Measurements from ENCODE around the gene TNIK. TPM values are rescaled to one million over a fixed set of nuclear protein-coding genes. Genes with fewer than 3 reads are reported as not detected.

Gene TNIK
- total RNA-seq, 1 experiment from 2014 or later = not detected

- Histone ChIP-seq H3K27ac (ENCODE audit: low read length) (no peak overlapping the region), H3K4me2 (ENCODE audit: low read depth, low read length, poor library complexity, severe bottlenecking) (no peak overlapping the region), H3K36me3 (ENCODE audit: insufficient read depth, low read length) (no peaks in the 10 kb centered on the region), H3K9ac (ENCODE audit: low read length) (no peak overlapping the region), H3K4me3 (ENCODE audit: low read length) (no peak overlapping the region), H3K27me3 (ENCODE audit: low read length) (no peaks in the 10 kb centered on the region), H4K20me1 (ENCODE audit: insufficient read depth, low read depth, low read length) (no peaks in the 10 kb centered on the region), H2AFZ (ENCODE audit: low read length) (no peak overlapping the region), H3K79me2 (ENCODE audit: low read length) (no peaks in the 10 kb centered on the region), H3K9me2 (replicated peaks; ENCODE audit: insufficient read depth, low read length) (no peaks in the 10 kb centered on the region), H3K9me3 (ENCODE audit: low read length) (no peaks in the 10 kb centered on the region), H3K4me1 (ENCODE audit: low read length) (no peaks in the 10 kb centered on the region)
- DNase-seq = no peak
Observed at GRCh38 chr3:171485338-171485737, 25.1 kb upstream of the TNIK start.

GRCh38 chr3:171481011-171481410, 20.8 kb upstream of the TNIK start:
- Histone ChIP-seq H4K20me1 (ENCODE audit: insufficient read depth, low read depth, low read length) (no peaks in the 10 kb centered on the region), H3K9ac (ENCODE audit: low read length) (no peak overlapping the region), H2AFZ (ENCODE audit: low read length) (no peak overlapping the region), H3K79me2 (ENCODE audit: low read length) (no peaks in the 10 kb centered on the region), H3K4me2 (ENCODE audit: low read depth, low read length, poor library complexity, severe bottlenecking) (no peak overlapping the region), H3K9me2 (replicated peaks; ENCODE audit: insufficient read depth, low read length) (no peaks in the 10 kb centered on the region), H3K4me3 (ENCODE audit: low read length) (no peak overlapping the region), H3K27me3 (ENCODE audit: low read length) (no peaks in the 10 kb centered on the region), H3K4me1 (ENCODE audit: low read length) (no peaks in the 10 kb centered on the region), H3K36me3 (ENCODE audit: insufficient read depth, low read length) (no peaks in the 10 kb centered on the region), H3K27ac (ENCODE audit: low read length) (no peak overlapping the region), H3K9me3 (ENCODE audit: low read length) (no peaks in the 10 kb centered on the region)
- no peak for DNase-seq

GRCh38 chr3:171480526-171480925, 20.3 kb upstream of the TNIK start:
- no peaks in the 10 kb centered on the region for H3K79me2 ChIP-seq (ENCODE audit: low read length)
- H3K9ac ChIP-seq (ENCODE audit: low read length) = no peak overlapping the region
- H3K27me3 ChIP-seq (ENCODE audit: low read length) = no peaks in the 10 kb centered on the region
- DNase-seq = no peak
- no peak overlapping the region for H3K4me3 ChIP-seq (ENCODE audit: low read length)
- H2AFZ ChIP-seq (ENCODE audit: low read length) = no peak overlapping the region
- H3K9me3 ChIP-seq (ENCODE audit: low read length) = no peaks in the 10 kb centered on the region
- H3K36me3 ChIP-seq (ENCODE audit: insufficient read depth, low read length) = no peaks in the 10 kb centered on the region
- H4K20me1 ChIP-seq (ENCODE audit: insufficient read depth, low read depth, low read length) = no peaks in the 10 kb centered on the region
- H3K4me1 ChIP-seq (ENCODE audit: low read length) = no peaks in the 10 kb centered on the region
- H3K9me2 ChIP-seq (replicated peaks; ENCODE audit: insufficient read depth, low read length) = no peaks in the 10 kb centered on the region
- no peak overlapping the region for H3K4me2 ChIP-seq (ENCODE audit: low read depth, low read length, poor library complexity, severe bottlenecking)
- H3K27ac ChIP-seq (ENCODE audit: low read length) = no peak overlapping the region

- Histone ChIP-seq H3K4me3 (ENCODE audit: low read length) (no peak overlapping the region), H3K79me2 (ENCODE audit: low read length) (no peaks in the 10 kb centered on the region), H3K9ac (ENCODE audit: low read length) (no peak overlapping the region), H3K27me3 (ENCODE audit: low read length) (no peaks in the 10 kb centered on the region), H3K9me2 (replicated peaks; ENCODE audit: insufficient read depth, low read length) (no peaks in the 10 kb centered on the region), H2AFZ (ENCODE audit: low read length) (no peak overlapping the region), H3K9me3 (ENCODE audit: low read length) (no peaks in the 10 kb centered on the region), H3K4me1 (ENCODE audit: low read length) (no peaks in the 10 kb centered on the region), H3K27ac (ENCODE audit: low read length) (no peak overlapping the region), H3K36me3 (ENCODE audit: insufficient read depth, low read length) (no peaks in the 10 kb centered on the region), H4K20me1 (ENCODE audit: insufficient read depth, low read depth, low read length) (no peaks in the 10 kb centered on the region), H3K4me2 (ENCODE audit: low read depth, low read length, poor library complexity, severe bottlenecking) (no peak overlapping the region)
- DNase-seq = no peak
Observed at GRCh38 chr3:171476532-171477102, 16.4 kb upstream of the TNIK start.

GRCh38 chr3:171472552-171472951, 12.3 kb upstream of the TNIK start:
- H3K79me2 ChIP-seq (ENCODE audit: low read length) = no peaks in the 10 kb centered on the region
- H3K4me2 ChIP-seq (ENCODE audit: low read depth, low read length, poor library complexity, severe bottlenecking) = no peak overlapping the region
- no peak overlapping the region for H2AFZ ChIP-seq (ENCODE audit: low read length)
- H4K20me1 ChIP-seq (ENCODE audit: insufficient read depth, low read depth, low read length) = no peaks in the 10 kb centered on the region
- H3K9me3 ChIP-seq (ENCODE audit: low read length) = no peaks in the 10 kb centered on the region
- no peaks in the 10 kb centered on the region for H3K9me2 ChIP-seq (replicated peaks; ENCODE audit: insufficient read depth, low read length)
- H3K36me3 ChIP-seq (ENCODE audit: insufficient read depth, low read length) = no peaks in the 10 kb centered on the region
- H3K9ac ChIP-seq (ENCODE audit: low read length) = no peak overlapping the region
- no peaks in the 10 kb centered on the region for H3K4me1 ChIP-seq (ENCODE audit: low read length)
- no peak overlapping the region for H3K4me3 ChIP-seq (ENCODE audit: low read length)
- DNase-seq = no peak
- H3K27me3 ChIP-seq (ENCODE audit: low read length) = no peaks in the 10 kb centered on the region
- no peak overlapping the region for H3K27ac ChIP-seq (ENCODE audit: low read length)

GRCh38 chr3:171470714-171471227, 10.6 kb upstream of the TNIK start:
- Histone ChIP-seq H3K79me2 (ENCODE audit: low read length) (no peaks in the 10 kb centered on the region), H3K9ac (ENCODE audit: low read length) (no peak overlapping the region)

GRCh38 chr3:171469376-171469775, 9.2 kb upstream of the TNIK start:
- H3K27me3 ChIP-seq (ENCODE audit: low read length) = no peaks in the 10 kb centered on the region
- no peaks in the 10 kb centered on the region for H3K79me2 ChIP-seq (ENCODE audit: low read length)
- H3K9ac ChIP-seq (ENCODE audit: low read length) = no peak overlapping the region
- no peaks in the 10 kb centered on the region for H3K9me2 ChIP-seq (replicated peaks; ENCODE audit: insufficient read depth, low read length)
- no peak for DNase-seq
- no peak overlapping the region for H3K4me3 ChIP-seq (ENCODE audit: low read length)
- no peaks in the 10 kb centered on the region for H3K9me3 ChIP-seq (ENCODE audit: low read length)
- H3K27ac ChIP-seq (ENCODE audit: low read length) = no peak overlapping the region
- H2AFZ ChIP-seq (ENCODE audit: low read length) = no peak overlapping the region
- H3K4me2 ChIP-seq (ENCODE audit: low read depth, low read length, poor library complexity, severe bottlenecking) = no peak overlapping the region
- no peaks in the 10 kb centered on the region for H3K4me1 ChIP-seq (ENCODE audit: low read length)
- H3K36me3 ChIP-seq (ENCODE audit: insufficient read depth, low read length) = no peaks in the 10 kb centered on the region
- no peaks in the 10 kb centered on the region for H4K20me1 ChIP-seq (ENCODE audit: insufficient read depth, low read depth, low read length)

More at GRCh38 chr3:171470714-171471227, 10.6 kb upstream of the TNIK start:
- no peaks in the 10 kb centered on the region for H3K9me3 ChIP-seq (ENCODE audit: low read length)
- H3K9me2 ChIP-seq (replicated peaks; ENCODE audit: insufficient read depth, low read length) = no peaks in the 10 kb centered on the region
- no peak for DNase-seq
- H3K27me3 ChIP-seq (ENCODE audit: low read length) = no peaks in the 10 kb centered on the region
- no peaks in the 10 kb centered on the region for H3K4me1 ChIP-seq (ENCODE audit: low read length)
- no peaks in the 10 kb centered on the region for H4K20me1 ChIP-seq (ENCODE audit: insufficient read depth, low read depth, low read length)
- no peak overlapping the region for H2AFZ ChIP-seq (ENCODE audit: low read length)
- no peaks in the 10 kb centered on the region for H3K36me3 ChIP-seq (ENCODE audit: insufficient read depth, low read length)
- H3K27ac ChIP-seq (ENCODE audit: low read length) = no peak overlapping the region
- H3K4me2 ChIP-seq (ENCODE audit: low read depth, low read length, poor library complexity, severe bottlenecking) = no peak overlapping the region
- H3K4me3 ChIP-seq (ENCODE audit: low read length) = no peak overlapping the region

- Histone ChIP-seq H3K9me3 (ENCODE audit: low read length) (no peaks in the 10 kb centered on the region), H3K9ac (ENCODE audit: low read length) (no peak overlapping the region), H3K27me3 (ENCODE audit: low read length) (no peaks in the 10 kb centered on the region), H4K20me1 (ENCODE audit: insufficient read depth, low read depth, low read length) (no peaks in the 10 kb centered on the region), H3K4me1 (ENCODE audit: low read length) (no peaks in the 10 kb centered on the region), H3K27ac (ENCODE audit: low read length) (no peak overlapping the region), H3K79me2 (ENCODE audit: low read length) (no peaks in the 10 kb centered on the region), H3K9me2 (replicated peaks; ENCODE audit: insufficient read depth, low read length) (no peaks in the 10 kb centered on the region), H3K4me2 (ENCODE audit: low read depth, low read length, poor library complexity, severe bottlenecking) (no peak overlapping the region), H2AFZ (ENCODE audit: low read length) (no peak overlapping the region), H3K36me3 (ENCODE audit: insufficient read depth, low read length) (no peaks in the 10 kb centered on the region), H3K4me3 (ENCODE audit: low read length) (no peak overlapping the region)
- DNase-seq = no peak
Observed at GRCh38 chr3:171468296-171468906, 8.2 kb upstream of the TNIK start.
